HL-60 (cell line): Measurements from ENCODE around the gene GANC.

Experiments used
- DNase-seq, 2 experiments: peaks; one replicate each; pipeline ENCODE4 v3.0.0-alpha.2; 2010 to 2020; ENCODE audit warnings: low read depth in 1 of 2, low spot score in 1 of 2
- H3K27ac ChIP-seq: fragments of 250-450 bp; sonication (Bioruptor Pico); replicated peaks from 2 replicates; pipeline ENCODE4 v1.5.1; 2020; ENCODE audit warnings: mild to moderate bottlenecking, moderate library complexity
- H3K27me3 ChIP-seq: fragments of 250-450 bp; sonication (Bioruptor Pico); 2 replicates; pipeline ENCODE4 v1.5.1; 2021; ENCODE audit warnings: mild to moderate bottlenecking, moderate library complexity; ENCODE audit not compliant: insufficient read depth, poor library complexity, severe bottlenecking
- H3K4me3 ChIP-seq: replicated peaks from 2 replicates; pipeline ENCODE4 v1.5.1; 2011; ENCODE audit warnings: mild to moderate bottlenecking, control low read depth, low read length; ENCODE audit not compliant: insufficient read depth
- CTCF ChIP-seq: IDR thresholded peaks from one replicate; pipeline ENCODE4 v1.5.1; 2011; ENCODE audit warnings: low read length, control low read depth, inconsistent platforms; ENCODE audit not compliant: insufficient read depth
- GABPA ChIP-seq: IDR thresholded peaks from 2 replicates; pipeline ENCODE4 v1.6.1; 2012; ENCODE audit warnings: low read depth
- POLR2AphosphoS5 ChIP-seq: IDR thresholded peaks from 2 replicates; pipeline ENCODE4 v1.6.1; 2012; ENCODE audit warnings: low read depth
- REST ChIP-seq: IDR thresholded peaks from 2 replicates; pipeline ENCODE4 v1.6.1; 2012; ENCODE audit warnings: low read depth; ENCODE audit not compliant: insufficient replicate concordance
- SPI1 ChIP-seq: IDR thresholded peaks from 2 replicates; pipeline ENCODE4 v1.6.1; 2012; ENCODE audit warnings: low read depth, mild to moderate bottlenecking, borderline replicate concordance

GANC gene

GRCh38 chr15:42329161-42329560 is 56.2 kb downstream of the GANC start:
- Histone ChIP-seq H3K27me3 (no peaks in the 10 kb centered on the region), H3K27ac (no peak overlapping the region), H3K4me3 (no peak overlapping the region)
- TF ChIP-seq CTCF (no peak), POLR2AphosphoS5 (no peak)
- DNase-seq = no peak

GRCh38 chr15:42329992-42330391 is 57.0 kb downstream of the GANC start:
- DNase-seq = no peak
- no peaks in the 10 kb centered on the region for H3K27me3 ChIP-seq
- H3K4me3 ChIP-seq = no peak overlapping the region
- no peak overlapping the region for H3K27ac ChIP-seq
- TF ChIP-seq GABPA = no peak
- TF ChIP-seq SPI1 = no peak
- TF ChIP-seq POLR2AphosphoS5 = no peak
- no peak for TF ChIP-seq REST
- TF ChIP-seq CTCF = no peak

- H3K27ac ChIP-seq = no peak overlapping the region
- no peak overlapping the region for H3K4me3 ChIP-seq
- no peak for DNase-seq
- TF ChIP-seq CTCF = no peak
- no peak for TF ChIP-seq POLR2AphosphoS5
- no peaks in the 10 kb centered on the region for H3K27me3 ChIP-seq
These were observed 58.2 kb downstream of the GANC start for GRCh38 chr15:42331235-42331634.

- no peak for DNase-seq
- Histone ChIP-seq H3K27ac (no peak overlapping the region; the same call in 1 of the 2 replicates), H3K4me3 (no peak overlapping the region), H3K27me3 (no peaks in the 10 kb centered on the region)
- TF ChIP-seq SPI1 (no peak), REST (no peak), POLR2AphosphoS5 (no peak), GABPA (no peak), CTCF (no peak)
These were observed 59.3 kb downstream of the GANC start for GRCh38 chr15:42332331-42332730.
